GM21786 (cell line): ENCODE data around the gene ADSS2.
"Not testable (repeated sequence)": the region's sequence is repeated elsewhere in the genome, so short reads cannot be mapped to it uniquely, and the experiment has no call there.

Experiments
- ATAC-seq: cut with Tn5 transposase; IDR thresholded peaks from one replicate; pipeline ENCODE4 v1.9.1; 2021; ENCODE audit not compliant: unreplicated experiment

Gene ADSS2

GRCh38 chr1:244451539-244451950, at the start of gene ADSS2:
ADSS2 (minus strand) TSS chr1:244451909; CDS start chr1:244451817, 92 bp downstream.
- ATAC-seq, result no peak

GRCh38 chr1:244500515-244500914, 48.8 kb upstream of the ADSS2 start:
- ATAC-seq, result not testable (repeated sequence)

- ATAC-seq, result not testable (repeated sequence)
Observed at GRCh38 chr1:244499484-244499883, 47.8 kb upstream of the ADSS2 start.

- no peak for ATAC-seq
Observed at GRCh38 chr1:244497805-244498204, 46.1 kb upstream of the ADSS2 start.

GRCh38 chr1:244496186-244496585, 44.5 kb upstream of the ADSS2 start:
- ATAC-seq, result no peak

- no peak for ATAC-seq
Observed at GRCh38 chr1:244494653-244495052, 42.9 kb upstream of the ADSS2 start.

GRCh38 chr1:244484971-244485370, 33.3 kb upstream of the ADSS2 start:
- not testable (repeated sequence) for ATAC-seq

GRCh38 chr1:244473059-244473605, 21.4 kb upstream of the ADSS2 start:
- no peak for ATAC-seq

- no peak for ATAC-seq
Observed at GRCh38 chr1:244466724-244467123, 15.0 kb upstream of the ADSS2 start.

GRCh38 chr1:244461245-244462071, 9.7 kb upstream of the ADSS2 start, which contains the start of gene CATSPERE:
CATSPERE (plus strand) TSS chr1:244461273; CDS start chr1:244461430, 157 bp downstream.
- ATAC-seq, result peak; percentile 99

GRCh38 chr1:244460197-244460596, 8.5 kb upstream of the ADSS2 start:
- no peak for ATAC-seq

GRCh38 chr1:244458781-244459180, 7.1 kb upstream of the ADSS2 start:
- no peak for ATAC-seq

- ATAC-seq, result no peak
Observed at GRCh38 chr1:244456586-244456985, 4.9 kb upstream of the ADSS2 start.

GRCh38 chr1:244454412-244454811, 2.7 kb upstream of the ADSS2 start:
- ATAC-seq, result no peak

- peak; percentile 90 for ATAC-seq
Observed at GRCh38 chr1:244451951-244452795, 464 bp upstream of the ADSS2 start.

GRCh38 chr1:244450597-244451538, 841 bp downstream of the ADSS2 start:
- peak; percentile 18 for ATAC-seq

GRCh38 chr1:244449936-244450508, 1.7 kb downstream of the ADSS2 start:
- ATAC-seq, result no peak

GRCh38 chr1:244448279-244449036, 3.3 kb downstream of the ADSS2 start:
- no peak for ATAC-seq

GRCh38 chr1:244447552-244447951, 4.2 kb downstream of the ADSS2 start:
- no peak for ATAC-seq
